OCI-LY7 (cell line): Measurements from ENCODE around the gene SERPINI1. TPM values are rescaled to one million over a fixed set of nuclear protein-coding genes. Genes with fewer than 3 reads are reported as not detected.

Source experiments
- BruUV-seq: library from RNA; stranded (reverse); fragments of 400-500 nt; replicated peaks from 2 replicates; lab custom pipeline; 2021; lab: Mats Ljungman, UMichigan
- CTCF ChIA-PET: fragments of 300-600 bp; sonication (Branson Sonifier 250); formaldehyde crosslinking; loops from one replicate; lab custom pipeline; 2022; ENCODE audit warnings: antibody characterized with exemption; ENCODE audit not compliant: unreplicated experiment; lab: Charles Lee
- POLR2A ChIA-PET: fragments of 300-600 bp; sonication (Branson Sonifier 250); formaldehyde crosslinking; loops from one replicate; lab custom pipeline; 2022; ENCODE audit warnings: antibody characterized with exemption; lab: Charles Lee
- DNase-seq: peaks from one replicate; pipeline ENCODE4 v3.0.0-alpha.2; 2015; ENCODE audit warnings: low spot score
- H2AFZ ChIP-seq: fragments of 200-600 bp; sonication (generic), shearing (Covaris generic); 2 replicates; pipeline ENCODE4 v1.6.1; 2014; ENCODE audit warnings: mild to moderate bottlenecking, antibody characterized with exemption, low read length, moderate library complexity
- H3K27ac ChIP-seq: fragments of 200-600 bp; sonication (generic); 2 replicates; pipeline ENCODE4 v1.5.1; 2014; ENCODE audit warnings: mixed run types, low read depth, mild to moderate bottlenecking, moderate library complexity, low read length, inconsistent platforms; ENCODE audit not compliant: poor library complexity, severe bottlenecking
- H3K36me3 ChIP-seq: fragments of 200-600 bp; sonication (generic); 2 replicates; pipeline ENCODE4 v1.6.1; 2014; ENCODE audit warnings: mild to moderate bottlenecking, antibody characterized with exemption, low read length, moderate library complexity, mixed read lengths; ENCODE audit not compliant: insufficient read depth
- H3K4me1 ChIP-seq: fragments of 200-600 bp; sonication (generic); 2 replicates; pipeline ENCODE4 v1.5.1; 2014; ENCODE audit warnings: mild to moderate bottlenecking, low read length; ENCODE audit not compliant: insufficient read depth, poor library complexity, severe bottlenecking
- H3K4me2 ChIP-seq: fragments of 200-600 bp; sonication (generic); 2 replicates; pipeline ENCODE4 v1.6.1; 2014; ENCODE audit warnings: mild to moderate bottlenecking, low read length
- H3K4me3 ChIP-seq: fragments of 200-600 bp; sonication (generic); 2 replicates; pipeline ENCODE4 v1.5.1; 2014; ENCODE audit warnings: mild to moderate bottlenecking, low read depth, low read length; ENCODE audit not compliant: poor library complexity, severe bottlenecking
- H3K79me2 ChIP-seq: fragments of 200-600 bp; sonication (generic); 2 replicates; pipeline ENCODE4 v1.6.1; 2016; ENCODE audit warnings: low read depth, mild to moderate bottlenecking, low read length, moderate library complexity, mixed read lengths; ENCODE audit not compliant: insufficient read depth
- H3K9me2 ChIP-seq: fragments of 200-600 bp; sonication (generic); 2 replicates; pipeline ENCODE4 v1.6.1; 2016; ENCODE audit warnings: mild to moderate bottlenecking, low read length, mixed read lengths; ENCODE audit not compliant: insufficient read depth
- H3K9me3 ChIP-seq: fragments of 200-600 bp; sonication (generic); 2 replicates; pipeline ENCODE4 v1.6.1; 2014; ENCODE audit warnings: mild to moderate bottlenecking, mixed run types, low read length, mixed read lengths
- H4K20me1 ChIP-seq: fragments of 200-600 bp; sonication (generic); 2 replicates; pipeline ENCODE4 v1.6.1; 2014; ENCODE audit warnings: mild to moderate bottlenecking, antibody characterized with exemption, low read length, moderate library complexity, mixed read lengths; ENCODE audit not compliant: insufficient read depth
- CTCF ChIP-seq: fragments of 200-600 bp; sonication (generic); conservative IDR thresholded peaks from 2 replicates; pipeline ENCODE4 v1.5.1; 2014; ENCODE audit warnings: mild to moderate bottlenecking, antibody characterized with exemption, low read length, moderate library complexity, mixed read lengths
- EZH2phosphoT487 ChIP-seq: fragments of 200-600 bp; sonication (generic); IDR thresholded peaks from 2 replicates; pipeline ENCODE4 v1.6.1; 2018; ENCODE audit warnings: low read depth, borderline replicate concordance, mild to moderate bottlenecking, mixed run types, antibody characterized with exemption, low read length, moderate library complexity, mixed read lengths
- intact Hi-C: fragments of 100-400 bp; cut with micrococcal nuclease; formaldehyde crosslinking; loops from one replicate; pipeline ENCODE4 v1.10.0; 2022; ENCODE audit not compliant: unreplicated experiment
- total RNA-seq, 2 experiments: library from RNA; depleted of rRNA in 1 of 2; stranded (reverse); fragments of >200 nt in 1 of 2; shearing (Covaris generic) in 1 of 2; gene quantifications; 2 replicates each; pipeline ENCODE4 v1.2.3, GENCODE V29; 2014 to 2022

The SERPINI1 gene
- total RNA-seq, 2 experiments from 2014 or later = 9.0 to 12.9 TPM

- Histone ChIP-seq H3K27ac (no peak overlapping the region), H3K4me1 (peaks cover 30% of the 10 kb centered on the region), H3K36me3 (no peaks in the 10 kb centered on the region), H3K9me3 (no peaks in the 10 kb centered on the region), H3K4me3 (peak overlapping the region; percentile 6), H3K4me2 (peak overlapping the region; percentile 48), H3K79me2 (no peaks in the 10 kb centered on the region), H4K20me1 (no peaks in the 10 kb centered on the region), H3K9me2 (no peaks in the 10 kb centered on the region), H2AFZ (peak overlapping the region; percentile 79; the same call in 1 of the 2 replicates)
- TF ChIP-seq CTCF (peak; percentile 61), EZH2phosphoT487 (no peak)
- CTCF ChIA-PET = interaction anchor here (1.0 kb wide), 1 partner anchor 11 kb away, joined by 3 read pairs; no protein-coding TSS in a partner anchor
- DNase-seq = peak; percentile 69
- intact Hi-C loops = no loop called here
- POLR2A ChIA-PET = interaction anchor here (1.0 to 1.6 kb wide), 3 partner anchors 10 to 115 kb away, joined by 3 to 5 read pairs (median 4); no protein-coding TSS in a partner anchor
- BruUV-seq = no TSS peak
Measured at GRCh38 chr3:167863811-167864551, 128.5 kb downstream of the SERPINI1 start.

- no peaks in the 10 kb centered on the region for H4K20me1 ChIP-seq
Measured at GRCh38 chr3:167864552-167864874, 129.0 kb downstream of the SERPINI1 start.

GRCh38 chr3:167866331-167866730 lies 130.8 kb downstream of the SERPINI1 start:
- intact Hi-C loops = no loop called here
- Histone ChIP-seq H2AFZ (no peak overlapping the region), H3K79me2 (no peaks in the 10 kb centered on the region), H3K27ac (no peak overlapping the region), H4K20me1 (no peaks in the 10 kb centered on the region), H3K9me2 (no peaks in the 10 kb centered on the region), H3K36me3 (no peaks in the 10 kb centered on the region), H3K4me2 (no peak overlapping the region), H3K4me1 (peaks cover 26% of the 10 kb centered on the region), H3K9me3 (no peaks in the 10 kb centered on the region), H3K4me3 (no peak overlapping the region)
- TF ChIP-seq EZH2phosphoT487 (no peak), CTCF (no peak)
- DNase-seq = no peak
- no TSS peak for BruUV-seq
- ChIA-PET POLR2A (no interaction called here), CTCF (no interaction called here)

More at GRCh38 chr3:167864552-167864874, 129.0 kb downstream of the SERPINI1 start:
- no peaks in the 10 kb centered on the region for H3K36me3 ChIP-seq
- CTCF ChIA-PET = interaction anchor here (1.0 kb wide), 1 partner anchor 11 kb away, joined by 3 read pairs; no protein-coding TSS in a partner anchor
- POLR2A ChIA-PET = interaction anchor here (1.0 to 1.6 kb wide), 4 partner anchors 10 to 129 kb away, joined by 3 to 5 read pairs (median 4); partner anchors contain the start of gene SERPINI1
- no peak for TF ChIP-seq EZH2phosphoT487
- no peaks in the 10 kb centered on the region for H3K9me3 ChIP-seq
- H3K4me2 ChIP-seq = peak overlapping the region; percentile 48; the same call in 1 of the 2 replicates
- peaks cover 30% of the 10 kb centered on the region for H3K4me1 ChIP-seq
- no peaks in the 10 kb centered on the region for H3K79me2 ChIP-seq
- H3K4me3 ChIP-seq = no peak overlapping the region
- H3K27ac ChIP-seq = no peak overlapping the region
- no peaks in the 10 kb centered on the region for H3K9me2 ChIP-seq
- no peak for DNase-seq
- H2AFZ ChIP-seq = peak overlapping the region; percentile 79; the same call in 1 of the 2 replicates
- intact Hi-C loops = no loop called here
- no TSS peak for BruUV-seq
